LHCN-M2 (cell line): Measurements from ENCODE around the gene FBXO28. TPM values are rescaled to one million over a fixed set of nuclear protein-coding genes. Genes with fewer than 3 reads are reported as not detected.

ENCODE experiments used
- DNase-seq: peaks from one replicate; pipeline ENCODE4 v3.0.0-alpha.2; 2012; ENCODE audit warnings: low read depth
- polyA plus RNA-seq: library from polyadenylated mRNA; unstranded; fragments of >200 nt; gene quantifications from one replicate; pipeline ENCODE4 v1.2.1, GENCODE V29; 2012; ENCODE audit warnings: missing spikeins
- total RNA-seq: library from RNA; depleted of rRNA; stranded (reverse); fragments of >200 nt; gene quantifications from 2 replicates; pipeline ENCODE4 v1.2.3, GENCODE V29; 2014; rRNA removed

The FBXO28 gene
- total RNA-seq, result 38.0 and 48.0 TPM in 2 replicates
- 7.9 TPM for polyA plus RNA-seq

GRCh38 chr1:224113918-224114786 lies at the start of gene FBXO28:
Gene FBXO28 (plus strand): TSS chr1:224114111. CDS start chr1:224114130, 19 bp downstream.
- peak; percentile 91 for DNase-seq

- no peak for DNase-seq
These were observed 49.8 kb upstream of the FBXO28 start for GRCh38 chr1:224064150-224064549.

GRCh38 chr1:224065455-224065854 lies 48.5 kb upstream of the FBXO28 start:
- DNase-seq, result peak; percentile 84

GRCh38 chr1:224067207-224067606 lies 46.7 kb upstream of the FBXO28 start:
- no peak for DNase-seq

GRCh38 chr1:224067621-224068457 lies 46.1 kb upstream of the FBXO28 start:
- DNase-seq, result peak; percentile 89

- DNase-seq, result no peak
These were observed 45.3 kb upstream of the FBXO28 start for GRCh38 chr1:224068458-224069072.

- DNase-seq, result no peak
These were observed 44.8 kb upstream of the FBXO28 start for GRCh38 chr1:224069138-224069537.

- DNase-seq, result no peak
These were observed 43.4 kb upstream of the FBXO28 start for GRCh38 chr1:224070521-224070920.

- no peak for DNase-seq
These were observed 37.5 kb upstream of the FBXO28 start for GRCh38 chr1:224076407-224076806.

GRCh38 chr1:224079644-224080043 lies 34.3 kb upstream of the FBXO28 start:
- peak; percentile 61 for DNase-seq

- peak; percentile 75 for DNase-seq
These were observed 33.7 kb upstream of the FBXO28 start for GRCh38 chr1:224080115-224080774.

- no peak for DNase-seq
These were observed 32.3 kb upstream of the FBXO28 start for GRCh38 chr1:224081604-224082003.

GRCh38 chr1:224082146-224082545 lies 31.8 kb upstream of the FBXO28 start:
- DNase-seq, result no peak

- DNase-seq, result no peak
These were observed 29.0 kb upstream of the FBXO28 start for GRCh38 chr1:224084867-224085266.

GRCh38 chr1:224085421-224086108 lies 28.3 kb upstream of the FBXO28 start:
- DNase-seq, result no peak

- no peak for DNase-seq
These were observed 26.6 kb upstream of the FBXO28 start for GRCh38 chr1:224087286-224087794.

GRCh38 chr1:224089583-224089982 lies 24.3 kb upstream of the FBXO28 start:
- DNase-seq, result no peak

GRCh38 chr1:224090116-224090515 lies 23.8 kb upstream of the FBXO28 start:
- DNase-seq, result no peak

GRCh38 chr1:224092111-224092510 lies 21.8 kb upstream of the FBXO28 start:
- DNase-seq, result no peak

GRCh38 chr1:224092601-224093000 lies 21.3 kb upstream of the FBXO28 start:
- DNase-seq, result no peak

- no peak for DNase-seq
These were observed 18.6 kb upstream of the FBXO28 start for GRCh38 chr1:224095339-224095738.
